ENCODE results near the gene LAMB2. TPM values are rescaled to one million over a fixed set of nuclear protein-coding genes. Genes with fewer than 3 reads are reported as not detected.

Gene LAMB2
- polyA plus RNA-seq, 1 donor (not counting 4 experiments of a cell fraction or from before 2014, with no cell fraction given) = 108 TPM

DNA sequence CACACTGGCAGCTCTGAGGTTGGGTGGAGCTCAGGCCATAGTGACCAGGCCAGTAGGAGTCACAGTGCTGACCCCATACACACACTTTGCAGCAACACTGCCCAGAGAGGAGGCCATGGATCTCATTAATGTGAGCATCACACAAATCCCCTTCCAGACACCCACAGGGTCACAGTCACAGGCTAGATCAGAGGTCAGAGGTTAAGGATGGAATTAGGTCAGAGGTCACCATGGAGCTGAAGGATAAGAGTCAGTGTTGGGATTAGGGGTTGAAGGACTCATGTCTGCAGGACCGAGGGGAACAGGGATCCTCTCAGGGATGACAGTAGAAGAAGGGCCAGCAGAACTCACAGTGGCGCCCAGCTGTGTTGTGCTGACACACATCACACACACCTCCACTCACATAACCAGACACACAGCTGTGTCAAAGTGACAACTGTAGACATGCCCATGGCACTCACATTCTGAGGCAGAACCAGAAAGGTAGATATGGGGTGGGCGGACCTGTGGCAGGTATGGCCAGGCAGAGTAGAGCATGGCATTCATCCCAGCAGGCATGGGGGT lies 20.6 kb upstream of the LAMB2 start:
- no peak overlapping the region for H3K4me3 ChIP-seq (ENCODE audit: control insufficient read depth in 2 of 3, extremely low read depth in 1 of 3, insufficient read depth in 2 of 3, low read depth in 1 of 3, low read length in 3 of 3)
- FAIRE-seq (no peak), DNase-seq (ENCODE audit: low read depth, low spot score) (no peak)
- TF ChIP-seq, protein P1, sequence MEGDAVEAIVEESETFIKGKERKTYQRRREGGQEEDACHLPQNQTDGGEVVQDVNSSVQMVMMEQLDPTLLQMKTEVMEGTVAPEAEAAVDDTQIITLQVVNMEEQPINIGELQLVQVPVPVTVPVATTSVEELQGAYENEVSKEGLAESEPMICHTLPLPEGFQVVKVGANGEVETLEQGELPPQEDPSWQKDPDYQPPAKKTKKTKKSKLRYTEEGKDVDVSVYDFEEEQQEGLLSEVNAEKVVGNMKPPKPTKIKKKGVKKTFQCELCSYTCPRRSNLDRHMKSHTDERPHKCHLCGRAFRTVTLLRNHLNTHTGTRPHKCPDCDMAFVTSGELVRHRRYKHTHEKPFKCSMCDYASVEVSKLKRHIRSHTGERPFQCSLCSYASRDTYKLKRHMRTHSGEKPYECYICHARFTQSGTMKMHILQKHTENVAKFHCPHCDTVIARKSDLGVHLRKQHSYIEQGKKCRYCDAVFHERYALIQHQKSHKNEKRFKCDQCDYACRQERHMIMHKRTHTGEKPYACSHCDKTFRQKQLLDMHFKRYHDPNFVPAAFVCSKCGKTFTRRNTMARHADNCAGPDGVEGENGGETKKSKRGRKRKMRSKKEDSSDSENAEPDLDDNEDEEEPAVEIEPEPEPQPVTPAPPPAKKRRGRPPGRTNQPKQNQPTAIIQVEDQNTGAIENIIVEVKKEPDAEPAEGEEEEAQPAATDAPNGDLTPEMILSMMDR (optimal IDR thresholded peaks at IDR 0.05 in 1 of 3, IDR thresholded peaks at IDR 0.05 in 1 of 3, conservative IDR thresholded peaks at IDR 0.05 in 1 of 3; ENCODE audit: extremely low read depth in 1 of 3, insufficient read depth in 2 of 3, low read length in 3 of 3) = no peak
- no peak for TF ChIP-seq EZH2 (IDR thresholded peaks at IDR 0.05; ENCODE audit: low read length)
- H2AFZ ChIP-seq (ENCODE audit: control insufficient read depth, low read length) = no peak overlapping the region
- no peak overlapping the region for H3K4me2 ChIP-seq (ENCODE audit: control insufficient read depth, extremely low read depth, insufficient read depth, low read depth, low read length)
- no peaks in the 10 kb centered on the region for H3K9me3 ChIP-seq (ENCODE audit: control insufficient read depth, low read depth, low read length)
- H3K4me1 ChIP-seq (ENCODE audit: control insufficient read depth, extremely low read depth, insufficient read depth, low read length) = no peaks in the 10 kb centered on the region
- H3K27me3 ChIP-seq (ENCODE audit: control insufficient read depth, extremely low read depth, insufficient read depth, low read length) = no peaks in the 10 kb centered on the region
- no peak overlapping the region for H3K27ac ChIP-seq (ENCODE audit: control insufficient read depth, insufficient read depth, low read length)
- dilution Hi-C loops (cut with MboI; ENCODE audit: extremely low pct_ligation_motif_present, low sequenced_read_pairs) = no loop called here
- no peaks in the 10 kb centered on the region for H4K20me1 ChIP-seq (ENCODE audit: control insufficient read depth, extremely low read depth, insufficient read depth, low read length)
- H3K9ac ChIP-seq (ENCODE audit: control insufficient read depth, extremely low read depth, insufficient read depth, low read length) = no peak overlapping the region
- no peaks in the 10 kb centered on the region for H3K9me1 ChIP-seq (ENCODE audit: control insufficient read depth, extremely low read depth, insufficient read depth, low read length)
- no peaks in the 10 kb centered on the region for H3K36me3 ChIP-seq (ENCODE audit: control insufficient read depth in 2 of 2, extremely low read depth in 1 of 2, insufficient read depth in 2 of 2, low read length in 2 of 2)
- H3K79me2 ChIP-seq (ENCODE audit: control insufficient read depth, insufficient read depth, low read length) = no peaks in the 10 kb centered on the region

DNA sequence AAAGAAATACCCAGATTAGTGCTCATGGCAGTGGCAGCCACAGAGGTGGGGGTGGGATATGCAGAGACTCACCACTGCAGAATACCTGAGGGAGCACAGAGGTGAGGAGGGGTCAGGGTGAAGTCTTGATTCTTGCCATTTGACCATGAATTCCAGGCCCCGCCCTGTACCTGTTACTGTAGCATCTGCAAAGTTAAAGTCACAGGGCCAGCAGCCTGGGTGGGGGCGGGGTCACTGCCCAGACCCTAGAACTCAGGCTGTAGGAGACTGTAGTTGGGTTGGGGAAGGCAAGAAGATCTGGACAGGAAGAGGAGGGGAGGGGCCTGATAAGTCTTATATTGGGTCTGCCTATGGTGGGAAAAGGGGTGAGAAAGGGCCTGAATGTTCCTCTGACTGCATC lies 18.8 kb upstream of the LAMB2 start:
- H3K4me2 ChIP-seq (ENCODE audit: control insufficient read depth, extremely low read depth, insufficient read depth, low read depth, low read length) = no peak overlapping the region
- TF ChIP-seq, protein P1 (optimal IDR thresholded peaks at IDR 0.05 in 1 of 3, IDR thresholded peaks at IDR 0.05 in 1 of 3, conservative IDR thresholded peaks at IDR 0.05 in 1 of 3; ENCODE audit: extremely low read depth in 1 of 3, insufficient read depth in 2 of 3, low read length in 3 of 3) = no peak
- TF ChIP-seq EZH2 (IDR thresholded peaks at IDR 0.05; ENCODE audit: low read length) = no peak
- H3K27ac ChIP-seq (ENCODE audit: control insufficient read depth, insufficient read depth, low read length) = no peak overlapping the region
- FAIRE-seq = no peak
- no peaks in the 10 kb centered on the region for H4K20me1 ChIP-seq (ENCODE audit: control insufficient read depth, extremely low read depth, insufficient read depth, low read length)
- H3K36me3 ChIP-seq (ENCODE audit: control insufficient read depth in 2 of 2, extremely low read depth in 1 of 2, insufficient read depth in 2 of 2, low read length in 2 of 2) = no peaks in the 10 kb centered on the region
- no peaks in the 10 kb centered on the region for H3K27me3 ChIP-seq (ENCODE audit: control insufficient read depth, extremely low read depth, insufficient read depth, low read length)
- no peaks in the 10 kb centered on the region for H3K79me2 ChIP-seq (ENCODE audit: control insufficient read depth, insufficient read depth, low read length)
- no peak overlapping the region for H3K9ac ChIP-seq (ENCODE audit: control insufficient read depth, extremely low read depth, insufficient read depth, low read length)
- H2AFZ ChIP-seq (ENCODE audit: control insufficient read depth, low read length) = no peak overlapping the region
- no peaks in the 10 kb centered on the region for H3K9me3 ChIP-seq (ENCODE audit: control insufficient read depth, low read depth, low read length)
- H3K9me1 ChIP-seq (ENCODE audit: control insufficient read depth, extremely low read depth, insufficient read depth, low read length) = no peaks in the 10 kb centered on the region
- no peak for DNase-seq (ENCODE audit: low read depth, low spot score)
- no peaks in the 10 kb centered on the region for H3K4me1 ChIP-seq (ENCODE audit: control insufficient read depth, extremely low read depth, insufficient read depth, low read length)
- H3K4me3 ChIP-seq (ENCODE audit: control insufficient read depth in 2 of 3, extremely low read depth in 1 of 3, insufficient read depth in 2 of 3, low read depth in 1 of 3, low read length in 3 of 3) = no peak overlapping the region
- dilution Hi-C loops (cut with MboI; ENCODE audit: extremely low pct_ligation_motif_present, low sequenced_read_pairs) = no loop called here

All from keratinocyte (primary cell).